HEK293 (cell line): ENCODE measurements around the gene TH.

Experiments used
- CTCF ChIA-PET: fragments of 350-600 bp; formaldehyde crosslinking; extraction: SDS; loops from one replicate; lab custom pipeline; 2021; ENCODE audit warnings: antibody characterized with exemption; lab: Yijun Ruan, JAX
- POLR2A ChIA-PET: fragments of 300-600 bp; formaldehyde crosslinking; extraction: SDS; loops from one replicate; lab custom pipeline; 2020; ENCODE audit warnings: antibody characterized with exemption, inconsistent platforms; lab: Yijun Ruan, JAX
- H3K27ac ChIP-seq: fragments of 200-500 bp; sonication (Bioruptor generic); 2 replicates; pipeline ENCODE4 v1.5.1; 2014; ENCODE audit warnings: low read depth, low read length, control low read depth, inconsistent platforms; ENCODE audit errors: extremely low read depth
- H3K36me3 ChIP-seq, 2 experiments: fragments of 200-500 bp in 1 of 2; sonication (Bioruptor generic) in 1 of 2; 1 replicate in 1 of 2; 2 replicates in 1 of 2; pipeline ENCODE4 v1.5.1; 2014 to 2017; ENCODE audit warnings: inconsistent platforms in 2 of 2, low read length in 2 of 2; ENCODE audit not compliant: control insufficient read depth in 2 of 2, insufficient read depth in 1 of 2
- H3K4me1 ChIP-seq: fragments of 200-500 bp; sonication (Bioruptor generic); 2 replicates; pipeline ENCODE4 v1.5.1; 2014; ENCODE audit warnings: mild to moderate bottlenecking, low read length, inconsistent platforms; ENCODE audit not compliant: control insufficient read depth, insufficient read depth
- H3K4me3 ChIP-seq: 2 replicates; pipeline ENCODE4 v1.5.1; 2011; ENCODE audit warnings: low read depth, mild to moderate bottlenecking, control low read depth, low read length, moderate library complexity
- H3K9me3 ChIP-seq: fragments of 200-500 bp; sonication (Bioruptor generic); 2 replicates; pipeline ENCODE4 v1.5.1; 2014; ENCODE audit warnings: low read depth, low read length, inconsistent platforms; ENCODE audit not compliant: control insufficient read depth, insufficient read depth
- EGR2 ChIP-seq: fragments of 450-650 bp; formaldehyde crosslinking; IDR thresholded peaks from 2 replicates; pipeline ENCODE4 v1.5.1; 2016; ENCODE audit warnings: low read depth, missing biosample characterization, missing genetic modification characterization
- KLF1 ChIP-seq: fragments of 450-650 bp; formaldehyde crosslinking; IDR thresholded peaks from 2 replicates; pipeline ENCODE4 v1.5.1; 2016; ENCODE audit warnings: missing biosample characterization, missing genetic modification characterization
- ZNF19 ChIP-seq: fragments of 450-650 bp; formaldehyde crosslinking; IDR thresholded peaks from 2 replicates; pipeline ENCODE4; 2016; ENCODE audit warnings: missing biosample characterization, missing genetic modification characterization, low read depth
- ZNF266 ChIP-seq: fragments of 450-650 bp; formaldehyde crosslinking; IDR thresholded peaks from 2 replicates; pipeline ENCODE4 v1.5.1; 2016; ENCODE audit warnings: missing biosample characterization, missing genetic modification characterization, low read depth
- ZNF350 ChIP-seq: fragments of 450-650 bp; formaldehyde crosslinking; IDR thresholded peaks from 2 replicates; pipeline ENCODE4 v1.5.0; 2017; ENCODE audit warnings: missing biosample characterization, mild to moderate bottlenecking, missing genetic modification characterization
- ZNF416 ChIP-seq: fragments of 450-650 bp; formaldehyde crosslinking; IDR thresholded peaks from 2 replicates; pipeline ENCODE4 v1.5.1; 2016; ENCODE audit warnings: missing biosample characterization, missing genetic modification characterization
- ZNF623 ChIP-seq: fragments of 450-650 bp; formaldehyde crosslinking; IDR thresholded peaks from 2 replicates; pipeline ENCODE4 v1.5.1; 2016; ENCODE audit warnings: missing biosample characterization, missing genetic modification characterization
- TF ChIP-seq, protein P1 (sequence below): fragments of 450-650 bp; formaldehyde crosslinking; IDR thresholded peaks from 2 replicates; pipeline ENCODE4 v1.5.1; 2017; ENCODE audit warnings: missing biosample characterization, missing genetic modification characterization
- TF ChIP-seq, protein P2 (sequence below): fragments of 450-650 bp; formaldehyde crosslinking; IDR thresholded peaks from 2 replicates; pipeline ENCODE4 v1.5.1; 2016; ENCODE audit warnings: missing biosample characterization, missing genetic modification characterization
- TF ChIP-seq, protein P3 (sequence below): fragments of 450-650 bp; formaldehyde crosslinking; IDR thresholded peaks from 2 replicates; pipeline ENCODE4 v1.5.1; 2017; ENCODE audit warnings: missing biosample characterization, missing genetic modification characterization

The TH gene

DNA sequence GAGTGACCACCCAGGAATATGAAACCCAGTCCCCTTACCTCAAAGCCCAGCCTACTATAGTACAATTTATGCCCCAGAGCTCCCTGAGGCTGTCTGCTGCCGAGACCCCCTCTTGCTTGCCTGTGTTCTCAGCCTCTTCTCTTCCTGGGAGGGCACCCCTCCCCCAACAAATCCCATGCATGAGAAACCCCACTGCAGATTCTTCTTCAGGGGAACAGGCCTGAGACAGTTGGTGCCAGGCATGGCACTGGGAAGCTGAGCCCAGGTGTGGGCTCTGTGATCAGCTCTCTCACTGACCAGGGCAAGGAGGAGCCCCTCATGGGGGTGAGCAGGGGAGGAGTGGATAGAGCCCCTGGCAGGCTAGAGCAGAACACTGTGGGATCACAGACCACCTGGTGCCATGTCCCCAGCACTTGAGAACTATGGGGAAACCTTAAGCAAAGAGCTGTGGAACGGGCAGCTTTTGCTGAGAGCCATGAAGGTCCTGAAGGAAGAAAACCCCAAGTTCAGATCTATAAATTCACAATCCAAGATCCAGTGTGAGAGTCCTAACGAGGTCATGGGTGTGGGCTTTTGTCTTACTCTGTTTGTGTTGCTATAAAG, 46.5 kb upstream of the TH start (continued):
- TF ChIP-seq, protein P1, sequence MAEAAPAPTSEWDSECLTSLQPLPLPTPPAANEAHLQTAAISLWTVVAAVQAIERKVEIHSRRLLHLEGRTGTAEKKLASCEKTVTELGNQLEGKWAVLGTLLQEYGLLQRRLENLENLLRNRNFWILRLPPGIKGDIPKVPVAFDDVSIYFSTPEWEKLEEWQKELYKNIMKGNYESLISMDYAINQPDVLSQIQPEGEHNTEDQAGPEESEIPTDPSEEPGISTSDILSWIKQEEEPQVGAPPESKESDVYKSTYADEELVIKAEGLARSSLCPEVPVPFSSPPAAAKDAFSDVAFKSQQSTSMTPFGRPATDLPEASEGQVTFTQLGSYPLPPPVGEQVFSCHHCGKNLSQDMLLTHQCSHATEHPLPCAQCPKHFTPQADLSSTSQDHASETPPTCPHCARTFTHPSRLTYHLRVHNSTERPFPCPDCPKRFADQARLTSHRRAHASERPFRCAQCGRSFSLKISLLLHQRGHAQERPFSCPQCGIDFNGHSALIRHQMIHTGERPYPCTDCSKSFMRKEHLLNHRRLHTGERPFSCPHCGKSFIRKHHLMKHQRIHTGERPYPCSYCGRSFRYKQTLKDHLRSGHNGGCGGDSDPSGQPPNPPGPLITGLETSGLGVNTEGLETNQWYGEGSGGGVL (tag by site-specific recombination) = no peak
- TF ChIP-seq ZNF266 (no peak), ZNF623 (tag by site-specific recombination) (no peak)

DNA sequence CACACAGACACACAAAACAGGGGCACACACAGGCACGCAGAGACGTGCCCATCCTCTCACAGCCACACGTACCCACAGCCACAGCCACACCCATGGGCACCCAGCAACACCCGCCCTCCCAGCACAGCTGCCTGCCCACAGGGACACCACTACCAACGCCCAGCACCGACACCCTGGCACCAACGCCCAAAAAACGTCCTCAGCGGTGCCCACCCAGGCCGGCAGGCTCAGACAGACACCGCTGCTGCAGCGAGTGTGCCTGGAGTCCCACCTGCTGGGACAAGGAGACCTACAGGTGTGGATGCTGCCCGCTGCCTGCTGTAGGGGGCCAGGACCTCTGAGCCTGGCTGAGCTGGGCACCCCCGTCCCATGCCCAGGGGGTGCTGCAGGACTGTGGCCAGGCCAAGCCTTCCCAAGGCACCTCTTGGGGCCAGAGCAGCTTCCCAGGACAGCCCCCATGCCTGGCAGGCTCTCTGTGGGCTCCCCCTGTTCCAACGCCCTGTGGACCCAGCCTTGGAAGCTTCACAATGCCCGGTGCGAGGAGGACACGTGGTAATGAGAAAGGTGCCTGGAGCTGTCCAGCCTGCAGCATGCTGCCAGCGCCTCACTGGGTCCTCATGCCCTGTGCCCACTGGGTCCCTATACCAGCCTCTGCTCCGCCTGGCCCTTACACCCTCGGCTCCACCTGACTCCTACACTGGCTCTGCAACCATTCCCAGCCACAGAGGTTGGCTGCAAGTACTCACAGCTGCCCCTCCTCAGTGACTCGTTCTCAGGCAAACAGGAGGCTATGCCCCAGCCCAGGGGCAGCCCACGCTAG, 45.8 kb upstream of the TH start:
- no peaks in the 10 kb centered on the region for H3K4me1 ChIP-seq
- no peak overlapping the region for H3K4me3 ChIP-seq
- no peak for TF ChIP-seq ZNF19 (tag by site-specific recombination)
- TF ChIP-seq, protein P2, sequence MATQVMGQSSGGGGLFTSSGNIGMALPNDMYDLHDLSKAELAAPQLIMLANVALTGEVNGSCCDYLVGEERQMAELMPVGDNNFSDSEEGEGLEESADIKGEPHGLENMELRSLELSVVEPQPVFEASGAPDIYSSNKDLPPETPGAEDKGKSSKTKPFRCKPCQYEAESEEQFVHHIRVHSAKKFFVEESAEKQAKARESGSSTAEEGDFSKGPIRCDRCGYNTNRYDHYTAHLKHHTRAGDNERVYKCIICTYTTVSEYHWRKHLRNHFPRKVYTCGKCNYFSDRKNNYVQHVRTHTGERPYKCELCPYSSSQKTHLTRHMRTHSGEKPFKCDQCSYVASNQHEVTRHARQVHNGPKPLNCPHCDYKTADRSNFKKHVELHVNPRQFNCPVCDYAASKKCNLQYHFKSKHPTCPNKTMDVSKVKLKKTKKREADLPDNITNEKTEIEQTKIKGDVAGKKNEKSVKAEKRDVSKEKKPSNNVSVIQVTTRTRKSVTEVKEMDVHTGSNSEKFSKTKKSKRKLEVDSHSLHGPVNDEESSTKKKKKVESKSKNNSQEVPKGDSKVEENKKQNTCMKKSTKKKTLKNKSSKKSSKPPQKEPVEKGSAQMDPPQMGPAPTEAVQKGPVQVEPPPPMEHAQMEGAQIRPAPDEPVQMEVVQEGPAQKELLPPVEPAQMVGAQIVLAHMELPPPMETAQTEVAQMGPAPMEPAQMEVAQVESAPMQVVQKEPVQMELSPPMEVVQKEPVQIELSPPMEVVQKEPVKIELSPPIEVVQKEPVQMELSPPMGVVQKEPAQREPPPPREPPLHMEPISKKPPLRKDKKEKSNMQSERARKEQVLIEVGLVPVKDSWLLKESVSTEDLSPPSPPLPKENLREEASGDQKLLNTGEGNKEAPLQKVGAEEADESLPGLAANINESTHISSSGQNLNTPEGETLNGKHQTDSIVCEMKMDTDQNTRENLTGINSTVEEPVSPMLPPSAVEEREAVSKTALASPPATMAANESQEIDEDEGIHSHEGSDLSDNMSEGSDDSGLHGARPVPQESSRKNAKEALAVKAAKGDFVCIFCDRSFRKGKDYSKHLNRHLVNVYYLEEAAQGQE (tag by site-specific recombination) = peak; percentile 57
- peak; percentile 26; the same call in 1 of the 2 replicates for TF ChIP-seq KLF1
- peak; percentile 14; the same call in 1 of the 2 replicates for TF ChIP-seq EGR2
- CTCF ChIA-PET = interaction anchor here (0.6 to 0.7 kb wide), 2 partner anchors 650 to 1113 kb away, joined by 3 read pairs; no protein-coding TSS in a partner anchor
- no peak overlapping the region for H3K27ac ChIP-seq
- no peaks in the 10 kb centered on the region for H3K9me3 ChIP-seq
- H3K36me3 ChIP-seq = no peaks in the 10 kb centered on the region
- POLR2A ChIA-PET = no interaction called here

DNA sequence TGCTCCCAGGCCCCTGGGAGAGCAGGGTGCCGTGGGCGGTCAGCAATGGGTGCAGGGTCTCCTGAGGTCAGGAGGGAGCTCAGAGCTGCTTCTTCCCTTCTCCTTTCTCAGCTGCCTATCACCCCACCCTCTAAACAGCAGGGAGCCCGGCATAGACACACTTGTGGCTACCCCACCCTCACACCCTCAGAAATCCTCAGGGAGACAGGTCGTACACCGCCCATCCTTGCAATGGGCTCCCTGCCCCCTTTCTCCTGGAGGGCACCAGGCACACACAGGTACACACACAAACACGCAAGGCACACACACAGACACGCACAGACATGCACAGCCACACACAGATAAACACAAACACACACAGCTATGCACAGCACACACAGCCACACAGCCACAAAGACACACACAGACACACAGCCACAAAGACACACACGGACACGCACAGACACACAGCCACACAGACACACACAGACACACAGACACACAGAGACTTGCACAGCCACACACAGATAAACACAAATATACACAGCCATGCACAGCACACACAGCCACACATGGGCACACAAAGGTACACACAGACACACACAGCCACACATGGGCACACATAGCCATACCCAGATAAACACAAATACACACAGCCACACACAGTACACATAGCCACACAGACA, 44.9 kb upstream of the TH start:
- Histone ChIP-seq H3K4me3 (no peak overlapping the region), H3K9me3 (no peaks in the 10 kb centered on the region), H3K27ac (no peak overlapping the region), H3K36me3 (no peaks in the 10 kb centered on the region), H3K4me1 (no peaks in the 10 kb centered on the region)
- POLR2A ChIA-PET = no interaction called here
- TF ChIP-seq, protein P3, sequence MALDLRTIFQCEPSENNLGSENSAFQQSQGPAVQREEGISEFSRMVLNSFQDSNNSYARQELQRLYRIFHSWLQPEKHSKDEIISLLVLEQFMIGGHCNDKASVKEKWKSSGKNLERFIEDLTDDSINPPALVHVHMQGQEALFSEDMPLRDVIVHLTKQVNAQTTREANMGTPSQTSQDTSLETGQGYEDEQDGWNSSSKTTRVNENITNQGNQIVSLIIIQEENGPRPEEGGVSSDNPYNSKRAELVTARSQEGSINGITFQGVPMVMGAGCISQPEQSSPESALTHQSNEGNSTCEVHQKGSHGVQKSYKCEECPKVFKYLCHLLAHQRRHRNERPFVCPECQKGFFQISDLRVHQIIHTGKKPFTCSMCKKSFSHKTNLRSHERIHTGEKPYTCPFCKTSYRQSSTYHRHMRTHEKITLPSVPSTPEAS (tag by site-specific recombination) = peak; percentile 79
- TF ChIP-seq KLF1 (peak; percentile 40; the same call in 1 of the 2 replicates), ZNF416 (tag by site-specific recombination) (no peak), ZNF350 (tag by site-specific recombination) (no peak)
- CTCF ChIA-PET = interaction anchor here (0.6 kb wide), 1 partner anchor 651 kb away, joined by 3 read pairs; no protein-coding TSS in a partner anchor
